Body of pancreas (tissue), 4 donors: ENCODE results near the gene NUTM1. TPM values are rescaled to one million over a fixed set of nuclear protein-coding genes. Genes with fewer than 3 reads are reported as not detected.
"Not testable (repeated sequence)": the region's sequence is repeated elsewhere in the genome, so short reads cannot be mapped to it uniquely, and the experiment has no call there.

Experiments used
- ATAC-seq: fragments of 150-250 bp; one replicate; pipeline ENCODE4 v1.9.1; 2016
- DNase-seq, 4 donors: peaks; one replicate each; pipeline ENCODE4 v3.0.0-alpha.2; 2019
- H3K27ac ChIP-seq, 4 donors: fragments of 200-600 bp; sonication (generic); 1 replicate in 3 of 4; 2 replicates in 1 of 4; pipeline versions ENCODE4 v1.5.1 to v1.6.1; 2016 to 2019; ENCODE audit warnings: mild to moderate bottlenecking in 1 of 4, mixed read lengths in 1 of 4, moderate library complexity in 1 of 4
- H3K27me3 ChIP-seq, 2 donors: fragments of 200-600 bp; sonication (generic); one replicate each; pipeline ENCODE4 v1.6.0; 2016; ENCODE audit warnings: mild to moderate bottlenecking in 1 of 2
- H3K36me3 ChIP-seq, 2 donors: fragments of 200-600 bp; sonication (generic); replicated peaks in 1 of 2; 2 replicates each; pipeline ENCODE4 v1.5.1; 2016; ENCODE audit warnings: low read depth in 2 of 2; ENCODE audit not compliant: insufficient read depth in 1 of 2
- H3K4me1 ChIP-seq: fragments of 200-600 bp; sonication (generic); one replicate; pipeline ENCODE4 v1.6.0; 2016
- H3K4me3 ChIP-seq, 2 donors: fragments of 200-600 bp; sonication (generic); 1 replicate in 1 of 2; 2 replicates in 1 of 2; pipeline ENCODE4 v1.5.1; 2016 to 2019
- H3K9me3 ChIP-seq, 3 donors: fragments of 200-600 bp; sonication (generic); 1 replicate in 2 of 3; 2 replicates in 1 of 3; pipeline ENCODE4 v1.5.1; 2016
- CTCF ChIP-seq, 7 experiments: fragments of 450-650 bp in 4 of 7; fragments of 200-600 bp in 3 of 7; sonication (generic) in 3 of 7; IDR thresholded peaks; one replicate each; pipeline ENCODE4 v1.5.1; 2016 to 2019; ENCODE audit warnings: antibody characterized with exemption in 7 of 7
- POLR2A ChIP-seq, 3 donors: fragments of 450-650 bp; IDR thresholded peaks; one replicate each; pipeline ENCODE4 v1.6.1; 2016; ENCODE audit warnings: antibody characterized with exemption in 3 of 3, mild to moderate bottlenecking in 2 of 3
- WGBS, 2 donors: methylation state at CpG; one replicate each; pipeline ENCODE4 v1.1.5; 2017; 5-methylcytosine and 5-hydroxymethylcytosine counted together
- intact Hi-C: fragments of 100-400 bp; cut with DNase I; formaldehyde crosslinking; loops from one replicate; pipeline ENCODE4 v1.15.1; 2023
- total RNA-seq, 2 donors: library from RNA; depleted of rRNA; stranded (reverse); fragments of >200 nt; gene quantifications; one replicate each; pipeline ENCODE4 v1.1.0, GENCODE V29; 2016

Gene NUTM1
- total RNA-seq, 2 donors from 2014 or later = not detected

- intact Hi-C loops = no loop called here
- no peaks in the 10 kb centered on the region for H3K9me3 ChIP-seq
- no peak for TF ChIP-seq POLR2A (IDR thresholded peaks at IDR 0.05)
- TF ChIP-seq CTCF (IDR thresholded peaks at IDR 0.05) = no peak
- no peaks in the 10 kb centered on the region for H3K27me3 ChIP-seq
- no peak for ATAC-seq
- WGBS, 2 donors = 61 to 82% methylated on average over 4 of the region's 4 CpGs
- H3K27ac ChIP-seq = no peak overlapping the region
- DNase-seq = no peak
- no peaks in the 10 kb centered on the region for H3K4me1 ChIP-seq
- H3K36me3 ChIP-seq = no peaks in the 10 kb centered on the region
- no peak overlapping the region for H3K4me3 ChIP-seq
These were observed 6.7 kb downstream of the NUTM1 start for GRCh38 chr15:34349769-34350168.

- H3K36me3 ChIP-seq, H3K27ac ChIP-seq, H3K4me3 ChIP-seq, H3K9me3 ChIP-seq, ATAC-seq, H3K27me3 ChIP-seq, DNase-seq, H3K4me1 ChIP-seq, intact Hi-C loops: not testable (repeated sequence)
- WGBS, 2 donors = 84 to 89% methylated on average over 11 to 12 of the region's 12 CpGs
These were observed 9.9 kb downstream of the NUTM1 start for GRCh38 chr15:34352996-34353395.

GRCh38 chr15:34353627-34354026, 10.5 kb downstream of the NUTM1 start:
- intact Hi-C loops = no loop called here
- H3K9me3 ChIP-seq = no peaks in the 10 kb centered on the region
- H3K27ac ChIP-seq = no peak overlapping the region
- H3K4me1 ChIP-seq = no peaks in the 10 kb centered on the region
- WGBS, 2 donors = 68% methylated on average over 2 of the region's 2 CpGs; no CpG with 5 or more reads in 1 of the 2 donors
- DNase-seq (no peak), ATAC-seq (no peak)
- TF ChIP-seq POLR2A (IDR thresholded peaks at IDR 0.05) (no peak), CTCF (IDR thresholded peaks at IDR 0.05) (no peak)
- H3K4me3 ChIP-seq = no peak overlapping the region
- H3K27me3 ChIP-seq = no peaks in the 10 kb centered on the region
- H3K36me3 ChIP-seq = no peaks in the 10 kb centered on the region

- no peak for DNase-seq
- Histone ChIP-seq H3K27ac (no peak overlapping the region), H3K36me3 (no peaks in the 10 kb centered on the region), H3K4me3 (no peak overlapping the region), H3K9me3 (no peaks in the 10 kb centered on the region), H3K27me3 (no peaks in the 10 kb centered on the region), H3K4me1 (no peaks in the 10 kb centered on the region)
- 91 to 92% methylated on average over 7 of the region's 7 CpGs for WGBS, 2 donors
- TF ChIP-seq CTCF (IDR thresholded peaks at IDR 0.05) (no peak), POLR2A (IDR thresholded peaks at IDR 0.05) (no peak)
- ATAC-seq = no peak
- intact Hi-C loops = no loop called here
These were observed 11.2 kb downstream of the NUTM1 start for GRCh38 chr15:34354286-34354685.

GRCh38 chr15:34355241-34355640, 12.1 kb downstream of the NUTM1 start:
- DNase-seq (no peak), ATAC-seq (no peak)
- Histone ChIP-seq H3K27ac (no peak overlapping the region), H3K36me3 (no peaks in the 10 kb centered on the region), H3K4me1 (no peaks in the 10 kb centered on the region), H3K4me3 (no peak overlapping the region), H3K27me3 (no peaks in the 10 kb centered on the region), H3K9me3 (no peaks in the 10 kb centered on the region)
- WGBS, 2 donors = 72 to 82% methylated on average over 9 of the region's 9 CpGs
- no peak for TF ChIP-seq POLR2A (IDR thresholded peaks at IDR 0.05)
- no peak for TF ChIP-seq CTCF (IDR thresholded peaks at IDR 0.05)
- intact Hi-C loops = no loop called here
